NCI-H82 treated with DMSO at 0.1 percent for 48 hours (cell line): ENCODE results near the gene TMEM169.
A peak's percentile ranks its signal among the peaks of the same experiment; 100 is the strongest.
"Not testable (repeated sequence)": the region's sequence is repeated elsewhere in the genome, so short reads cannot be mapped to it uniquely, and the experiment has no call there.

Experiments
- DNase-seq: peaks from one replicate; lab custom pipeline; 2025; ENCODE audit not compliant: unreplicated experiment; lab: John Stamatoyannopoulos, UW

The TMEM169 gene

DNA sequence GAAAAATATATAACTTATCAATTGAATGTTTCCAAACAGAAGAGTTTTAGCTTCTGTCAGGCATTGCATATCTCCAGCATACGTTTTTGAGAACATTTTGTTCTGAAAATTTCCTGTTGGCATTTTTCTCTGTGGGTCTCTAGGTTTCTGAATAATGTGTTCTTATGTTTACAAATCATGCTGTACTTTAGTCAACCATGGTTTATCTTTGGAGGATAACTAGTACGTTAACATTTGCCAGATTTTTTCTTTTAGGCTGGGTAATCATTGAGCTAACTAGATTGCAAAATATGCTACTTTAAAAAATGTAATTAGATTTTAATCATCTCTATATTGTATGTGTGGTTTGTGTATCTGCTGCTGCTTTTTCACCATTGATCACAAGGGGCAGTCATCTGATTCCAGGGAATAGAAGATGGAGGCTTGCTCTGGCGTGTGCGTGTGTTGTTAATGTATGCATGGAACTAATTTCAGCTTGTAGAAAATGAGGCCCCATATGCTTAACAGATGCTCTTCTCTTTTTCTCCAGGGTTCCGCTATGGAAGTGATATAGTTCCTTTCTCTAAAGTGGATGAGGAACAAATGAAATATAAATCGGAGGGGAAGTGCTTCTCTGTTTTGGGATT, 48.7 kb downstream of the TMEM169 start:
- DNase-seq, result no peak

GRCh38 chr2:216131175-216131926, 49.6 kb downstream of the TMEM169 start:
- DNase-seq, result no peak

GRCh38 chr2:216132585-216132984, 50.9 kb downstream of the TMEM169 start:
- DNase-seq, result no peak

DNA sequence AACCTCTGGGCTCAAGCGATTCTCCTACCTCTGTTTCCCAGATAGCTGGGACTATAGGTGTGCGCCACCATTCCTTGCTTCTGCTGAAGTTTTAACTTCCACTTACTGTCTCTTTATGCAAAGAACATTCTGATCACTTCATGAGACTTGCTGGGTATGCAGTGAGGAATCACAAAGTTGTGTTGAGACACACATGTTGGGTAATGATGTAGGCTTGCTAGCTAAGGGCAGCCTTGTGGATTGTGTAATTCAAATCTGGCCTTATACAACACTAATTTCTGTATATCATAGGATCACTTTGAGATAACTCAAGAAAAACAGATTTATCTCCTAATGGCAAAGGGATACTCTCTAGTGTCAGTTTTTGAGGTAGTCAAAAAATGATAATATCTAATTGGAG, 51.7 kb downstream of the TMEM169 start:
- no peak for DNase-seq

DNA sequence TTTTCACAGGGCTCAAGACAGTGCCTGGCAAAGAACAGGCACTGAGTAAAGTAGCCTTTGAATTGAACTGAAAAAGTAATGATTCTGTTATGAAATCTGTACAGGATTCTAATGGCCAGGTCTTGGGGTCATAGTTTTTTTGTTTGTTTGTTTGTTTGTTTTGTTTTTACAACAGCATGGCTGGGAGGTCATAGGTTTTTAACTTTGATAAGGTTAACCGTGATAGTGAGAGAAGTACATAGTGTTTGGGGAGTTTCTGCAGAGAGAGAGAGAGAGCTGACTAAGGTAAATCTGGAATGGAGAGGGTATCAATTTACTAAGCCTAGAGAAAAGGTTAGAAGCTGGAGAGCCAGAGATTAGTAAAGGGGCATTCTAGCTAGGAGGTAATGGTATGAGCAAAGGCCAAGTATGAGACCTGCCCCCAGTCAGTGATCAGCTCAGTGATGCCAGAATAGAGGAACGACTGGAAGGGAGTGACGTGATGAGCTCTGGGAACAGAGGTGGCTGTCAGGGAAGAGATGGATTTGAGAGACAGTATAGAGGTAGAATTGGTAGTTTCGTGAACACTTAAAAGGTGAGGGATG, 53.3 kb downstream of the TMEM169 start:
- DNase-seq, result no peak

GRCh38 chr2:216139884-216140283, 58.2 kb downstream of the TMEM169 start:
- DNase-seq, result no peak

GRCh38 chr2:216141516-216141915, 59.8 kb downstream of the TMEM169 start:
- DNase-seq, result not testable (repeated sequence)

DNA sequence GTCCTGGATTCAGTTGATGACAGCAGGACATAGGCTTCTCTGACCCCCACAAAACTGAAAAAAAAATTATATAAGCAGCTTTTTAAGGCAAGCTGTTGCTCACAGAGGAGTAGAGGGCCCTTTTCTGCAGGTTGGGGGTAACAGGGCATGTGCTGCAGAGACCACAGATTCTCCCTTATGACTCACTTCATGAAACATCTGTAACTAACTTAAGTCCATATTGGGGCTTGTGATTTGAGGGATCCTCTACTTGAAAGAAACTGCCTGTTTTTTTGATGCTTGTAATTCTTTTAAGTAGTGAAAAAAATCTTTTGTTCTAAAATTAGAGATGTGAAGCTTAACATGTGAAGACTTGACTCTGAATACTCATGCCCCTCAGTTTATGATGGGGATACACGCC, 60.8 kb downstream of the TMEM169 start:
- DNase-seq, result no peak

GRCh38 chr2:216144372-216144771, 62.7 kb downstream of the TMEM169 start:
- DNase-seq, result no peak

DNA sequence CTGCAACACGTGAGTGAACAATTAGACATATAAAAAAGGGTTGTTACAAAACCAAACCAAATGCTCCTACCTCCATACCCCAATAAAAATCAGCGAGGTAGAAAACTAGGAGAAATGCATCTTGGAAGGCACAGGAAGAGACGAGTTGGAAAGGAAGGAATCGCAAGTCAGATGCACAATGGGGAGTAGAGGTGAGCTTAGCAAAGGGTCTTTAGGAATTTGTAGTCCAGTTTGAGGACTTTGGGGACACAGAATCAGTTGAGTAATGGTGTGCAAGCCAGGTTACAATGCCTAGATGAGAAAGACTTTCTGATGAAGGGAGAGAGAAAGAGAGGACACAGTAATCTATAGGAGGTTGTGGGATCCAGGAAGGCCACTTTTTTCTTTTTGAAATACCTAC, 63.1 kb downstream of the TMEM169 start:
- DNase-seq, result no peak

- DNase-seq, result no peak
Observed at GRCh38 chr2:216146573-216146972, 64.9 kb downstream of the TMEM169 start.

GRCh38 chr2:216147172-216148131, 65.7 kb downstream of the TMEM169 start:
- peak; percentile 71 for DNase-seq

- no peak for DNase-seq
Observed at GRCh38 chr2:216148983-216149382, 67.3 kb downstream of the TMEM169 start.

DNA sequence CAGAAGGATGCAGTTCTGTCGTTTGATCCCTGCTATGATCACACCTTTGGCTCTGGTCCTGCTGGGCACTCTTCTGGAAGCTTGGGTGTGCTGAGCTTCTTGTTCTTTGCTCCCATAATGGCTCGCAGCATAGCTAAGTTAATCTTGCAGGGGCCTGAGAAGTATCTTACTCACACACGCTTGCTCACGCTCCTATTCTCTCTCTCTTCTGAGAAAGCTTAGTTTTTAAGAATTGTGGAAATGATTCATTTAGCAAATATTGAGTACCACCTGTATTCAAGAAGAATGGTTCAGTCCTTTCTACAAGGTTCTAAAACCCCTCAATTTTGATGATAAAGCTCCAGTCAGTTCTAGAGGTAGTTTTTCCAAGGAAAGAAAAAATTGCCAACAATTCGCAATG, 68.0 kb downstream of the TMEM169 start:
- no peak for DNase-seq

GRCh38 chr2:216151313-216152025, 69.8 kb downstream of the TMEM169 start:
- peak; percentile 59 for DNase-seq
